ENCODE measurements around the gene FBXL7. TPM values are rescaled to one million over a fixed set of nuclear protein-coding genes. Genes with fewer than 3 reads are reported as not detected.

FBXL7 gene
- total and polyA plus RNA-seq, 2 donors (not counting 1 experiment from before 2014, with no cell fraction given) = 6.4 to 12.9 TPM

- Histone ChIP-seq H3K79me2 (ENCODE audit: control insufficient read depth, insufficient read depth, low read length) (no peaks in the 10 kb centered on the region), H3K9ac (ENCODE audit: insufficient read depth, low read length) (no peak overlapping the region), H3K4me1 (ENCODE audit: control insufficient read depth, extremely low read depth, insufficient read depth, low read length) (no peaks in the 10 kb centered on the region), H2AFZ (ENCODE audit: low read length) (no peak overlapping the region), H3K4me2 (ENCODE audit: extremely low read depth, insufficient read depth, low read length) (no peak overlapping the region), H3K36me3 (ENCODE audit: control insufficient read depth, insufficient read depth, low read length) (no peaks in the 10 kb centered on the region), H3K9me3 (ENCODE audit: control insufficient read depth, insufficient read depth, low read depth, low read length) (no peaks in the 10 kb centered on the region), H3K27me3 (ENCODE audit: control insufficient read depth, insufficient read depth, low read length) (no peaks in the 10 kb centered on the region), H3K4me3 (replicated peaks in 1 of 4; ENCODE audit: control extremely low read depth in 1 of 4, insufficient read depth in 1 of 4, low read depth in 3 of 4, low read length in 4 of 4) (no peak overlapping the region), H3K27ac (ENCODE audit: insufficient read depth, low read length) (no peak overlapping the region), H4K20me1 (ENCODE audit: control insufficient read depth, extremely low read depth, insufficient read depth, low read length) (no peaks in the 10 kb centered on the region)
- no peak for TF ChIP-seq EZH2 (IDR thresholded peaks at IDR 0.05; ENCODE audit: low read length, missing control alignments)
- TF ChIP-seq, protein P1, sequence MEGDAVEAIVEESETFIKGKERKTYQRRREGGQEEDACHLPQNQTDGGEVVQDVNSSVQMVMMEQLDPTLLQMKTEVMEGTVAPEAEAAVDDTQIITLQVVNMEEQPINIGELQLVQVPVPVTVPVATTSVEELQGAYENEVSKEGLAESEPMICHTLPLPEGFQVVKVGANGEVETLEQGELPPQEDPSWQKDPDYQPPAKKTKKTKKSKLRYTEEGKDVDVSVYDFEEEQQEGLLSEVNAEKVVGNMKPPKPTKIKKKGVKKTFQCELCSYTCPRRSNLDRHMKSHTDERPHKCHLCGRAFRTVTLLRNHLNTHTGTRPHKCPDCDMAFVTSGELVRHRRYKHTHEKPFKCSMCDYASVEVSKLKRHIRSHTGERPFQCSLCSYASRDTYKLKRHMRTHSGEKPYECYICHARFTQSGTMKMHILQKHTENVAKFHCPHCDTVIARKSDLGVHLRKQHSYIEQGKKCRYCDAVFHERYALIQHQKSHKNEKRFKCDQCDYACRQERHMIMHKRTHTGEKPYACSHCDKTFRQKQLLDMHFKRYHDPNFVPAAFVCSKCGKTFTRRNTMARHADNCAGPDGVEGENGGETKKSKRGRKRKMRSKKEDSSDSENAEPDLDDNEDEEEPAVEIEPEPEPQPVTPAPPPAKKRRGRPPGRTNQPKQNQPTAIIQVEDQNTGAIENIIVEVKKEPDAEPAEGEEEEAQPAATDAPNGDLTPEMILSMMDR (conservative IDR thresholded peaks at IDR 0.05 in 1 of 2, IDR thresholded peaks at IDR 0.05 in 1 of 2; ENCODE audit: low read depth in 1 of 2, low read length in 2 of 2) = no peak
- DNase-seq (ENCODE audit: low read depth in 2 of 2) = peak in 1 of 2 donors; percentile 23
These were observed 174.7 kb downstream of the FBXL7 start for GRCh38 chr5:15674716-15675115.

DNA sequence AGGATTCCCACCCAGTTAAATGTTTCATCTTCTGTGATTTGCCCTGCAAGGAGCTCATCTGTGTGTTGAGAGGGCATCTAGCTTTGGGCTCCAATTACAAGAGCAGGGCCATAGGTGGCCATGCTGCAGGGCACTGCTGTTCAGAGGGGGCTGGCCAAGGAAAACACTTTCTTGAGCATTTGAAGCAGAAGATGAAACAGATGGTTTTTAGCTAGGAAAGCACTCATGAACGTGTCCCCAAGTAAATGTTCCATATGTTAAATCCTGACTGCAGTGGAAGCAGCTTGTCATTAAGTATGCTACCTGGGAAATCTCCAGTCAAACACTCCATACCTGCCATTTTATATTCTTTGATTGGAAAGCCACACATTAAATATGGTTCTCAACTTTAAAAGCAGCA lies 176.6 kb downstream of the FBXL7 start:
- Histone ChIP-seq H3K9ac (ENCODE audit: insufficient read depth, low read length) (no peak overlapping the region), H3K4me1 (ENCODE audit: control insufficient read depth, extremely low read depth, insufficient read depth, low read length) (no peaks in the 10 kb centered on the region), H3K9me3 (ENCODE audit: control insufficient read depth, insufficient read depth, low read depth, low read length) (no peaks in the 10 kb centered on the region), H3K36me3 (ENCODE audit: control insufficient read depth, insufficient read depth, low read length) (no peaks in the 10 kb centered on the region), H3K27ac (ENCODE audit: insufficient read depth, low read length) (no peak overlapping the region), H3K79me2 (ENCODE audit: control insufficient read depth, insufficient read depth, low read length) (no peaks in the 10 kb centered on the region), H2AFZ (ENCODE audit: low read length) (no peak overlapping the region), H3K4me3 (replicated peaks in 1 of 4; ENCODE audit: control extremely low read depth in 1 of 4, insufficient read depth in 1 of 4, low read depth in 3 of 4, low read length in 4 of 4) (no peak overlapping the region), H3K27me3 (ENCODE audit: control insufficient read depth, insufficient read depth, low read length) (no peaks in the 10 kb centered on the region), H4K20me1 (ENCODE audit: control insufficient read depth, extremely low read depth, insufficient read depth, low read length) (no peaks in the 10 kb centered on the region), H3K4me2 (ENCODE audit: extremely low read depth, insufficient read depth, low read length) (no peak overlapping the region)
- peak in 1 of 2 donors; percentile 9 for DNase-seq (ENCODE audit: low read depth in 2 of 2)
- TF ChIP-seq, protein P1 (conservative IDR thresholded peaks at IDR 0.05 in 1 of 2, IDR thresholded peaks at IDR 0.05 in 1 of 2; ENCODE audit: low read depth in 1 of 2, low read length in 2 of 2) = no peak
- no peak for TF ChIP-seq EZH2 (IDR thresholded peaks at IDR 0.05; ENCODE audit: low read length, missing control alignments)

DNA sequence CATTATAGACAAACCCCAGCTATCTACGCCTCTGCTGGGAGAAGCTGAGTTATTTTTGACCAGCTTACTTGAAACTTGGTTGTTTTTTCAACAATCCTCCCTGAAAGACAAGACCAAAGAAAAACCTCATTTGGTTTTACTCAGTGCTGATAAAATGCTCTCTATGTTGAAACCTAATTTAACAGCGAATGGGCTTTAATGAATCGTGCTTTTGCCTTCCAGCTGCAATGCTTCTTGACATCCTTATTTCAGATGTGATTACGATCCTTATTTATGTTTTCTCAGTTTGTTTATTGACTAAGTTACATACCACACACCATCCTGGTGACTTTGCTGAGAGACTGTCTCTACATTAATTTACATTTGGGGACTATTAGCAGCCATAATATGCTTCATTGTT lies 179.2 kb downstream of the FBXL7 start:
- H3K4me1 ChIP-seq (ENCODE audit: control insufficient read depth, extremely low read depth, insufficient read depth, low read length) = no peaks in the 10 kb centered on the region
- no peak overlapping the region for H2AFZ ChIP-seq (ENCODE audit: low read length)
- TF ChIP-seq, protein P1 (conservative IDR thresholded peaks at IDR 0.05 in 1 of 2, IDR thresholded peaks at IDR 0.05 in 1 of 2; ENCODE audit: low read depth in 1 of 2, low read length in 2 of 2) = no peak
- TF ChIP-seq EZH2 (IDR thresholded peaks at IDR 0.05; ENCODE audit: low read length, missing control alignments) = no peak
- H3K27ac ChIP-seq (ENCODE audit: insufficient read depth, low read length) = no peak overlapping the region
- H3K4me2 ChIP-seq (ENCODE audit: extremely low read depth, insufficient read depth, low read length) = no peak overlapping the region
- H3K36me3 ChIP-seq (ENCODE audit: control insufficient read depth, insufficient read depth, low read length) = no peaks in the 10 kb centered on the region
- H4K20me1 ChIP-seq (ENCODE audit: control insufficient read depth, extremely low read depth, insufficient read depth, low read length) = no peaks in the 10 kb centered on the region
- H3K9ac ChIP-seq (ENCODE audit: insufficient read depth, low read length) = no peak overlapping the region
- H3K9me3 ChIP-seq (ENCODE audit: control insufficient read depth, insufficient read depth, low read depth, low read length) = no peaks in the 10 kb centered on the region
- no peaks in the 10 kb centered on the region for H3K27me3 ChIP-seq (ENCODE audit: control insufficient read depth, insufficient read depth, low read length)
- no peaks in the 10 kb centered on the region for H3K79me2 ChIP-seq (ENCODE audit: control insufficient read depth, insufficient read depth, low read length)
- no peak for DNase-seq (ENCODE audit: low read depth in 2 of 2)
- no peak overlapping the region for H3K4me3 ChIP-seq (replicated peaks in 1 of 4; ENCODE audit: control extremely low read depth in 1 of 4, insufficient read depth in 1 of 4, low read depth in 3 of 4, low read length in 4 of 4)

Measured in fibroblast of lung (primary cell).